NCI-H146 (cell line): Measurements from ENCODE around the gene TPD52L2.
"Not testable (repeated sequence)": the region's sequence is repeated elsewhere in the genome, so short reads cannot be mapped to it uniquely, and the experiment has no call there.

Experiments
- DNase-seq: peaks from one replicate; lab custom pipeline; 2025; lab: John Stamatoyannopoulos, UW

The TPD52L2 gene

DNA sequence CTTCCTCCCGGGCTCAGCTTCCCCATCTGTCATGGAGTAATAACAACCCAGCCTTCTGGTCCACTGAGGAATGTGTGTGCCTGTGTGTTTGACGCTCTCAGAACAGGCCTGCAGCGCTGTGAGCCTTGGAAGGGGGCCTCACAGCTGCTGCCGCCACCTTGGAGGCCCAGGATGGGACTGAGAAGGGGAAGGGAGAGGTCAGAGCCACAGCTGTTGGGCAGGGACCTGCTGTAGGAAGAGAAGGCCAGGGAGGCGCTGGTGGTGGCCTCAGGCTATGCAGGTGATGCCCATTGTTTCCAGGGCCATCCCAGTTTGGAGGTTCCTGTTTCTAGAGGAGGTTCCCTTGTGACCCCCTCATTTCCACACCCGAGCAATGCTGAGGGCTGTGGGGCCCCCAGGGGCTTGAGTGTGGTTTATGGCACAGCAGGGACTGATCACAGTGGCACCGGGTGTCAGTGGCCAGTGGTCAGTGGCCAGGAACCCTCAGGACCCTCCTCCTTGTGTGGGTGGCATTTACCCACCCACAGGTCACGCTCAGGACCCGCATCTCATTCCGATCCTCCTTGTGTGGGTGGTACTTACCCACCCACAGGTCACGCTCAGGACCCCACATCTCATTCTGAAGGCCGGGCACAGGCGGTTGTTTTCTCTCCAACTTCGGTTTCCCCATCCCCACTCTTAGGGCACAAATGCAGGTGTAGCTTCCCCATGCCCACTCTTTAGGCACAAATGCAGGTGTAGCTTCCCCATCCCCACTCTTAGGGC is 14.0 kb downstream of the TPD52L2 start:
- DNase-seq = no peak

DNA sequence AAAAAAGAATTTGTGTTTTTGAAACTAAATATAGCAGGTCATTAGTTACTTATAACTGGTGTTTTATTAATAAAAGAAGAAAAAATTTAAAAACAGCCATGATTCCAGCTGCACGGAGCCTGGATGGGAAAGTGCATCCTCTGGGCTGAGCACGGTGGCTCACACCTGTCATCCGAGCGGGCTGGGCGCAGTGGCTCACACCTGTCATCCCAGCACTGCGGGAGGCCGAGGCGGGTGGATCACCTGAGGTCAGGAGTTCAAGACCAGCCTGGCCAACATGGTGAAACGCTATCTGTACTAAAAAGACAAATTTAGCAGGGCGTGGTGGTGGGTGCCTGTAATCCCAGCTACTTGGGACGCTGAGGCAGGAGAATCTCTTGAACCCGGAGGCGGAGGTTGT is 15.8 kb downstream of the TPD52L2 start:
- not testable (repeated sequence) for DNase-seq

DNA sequence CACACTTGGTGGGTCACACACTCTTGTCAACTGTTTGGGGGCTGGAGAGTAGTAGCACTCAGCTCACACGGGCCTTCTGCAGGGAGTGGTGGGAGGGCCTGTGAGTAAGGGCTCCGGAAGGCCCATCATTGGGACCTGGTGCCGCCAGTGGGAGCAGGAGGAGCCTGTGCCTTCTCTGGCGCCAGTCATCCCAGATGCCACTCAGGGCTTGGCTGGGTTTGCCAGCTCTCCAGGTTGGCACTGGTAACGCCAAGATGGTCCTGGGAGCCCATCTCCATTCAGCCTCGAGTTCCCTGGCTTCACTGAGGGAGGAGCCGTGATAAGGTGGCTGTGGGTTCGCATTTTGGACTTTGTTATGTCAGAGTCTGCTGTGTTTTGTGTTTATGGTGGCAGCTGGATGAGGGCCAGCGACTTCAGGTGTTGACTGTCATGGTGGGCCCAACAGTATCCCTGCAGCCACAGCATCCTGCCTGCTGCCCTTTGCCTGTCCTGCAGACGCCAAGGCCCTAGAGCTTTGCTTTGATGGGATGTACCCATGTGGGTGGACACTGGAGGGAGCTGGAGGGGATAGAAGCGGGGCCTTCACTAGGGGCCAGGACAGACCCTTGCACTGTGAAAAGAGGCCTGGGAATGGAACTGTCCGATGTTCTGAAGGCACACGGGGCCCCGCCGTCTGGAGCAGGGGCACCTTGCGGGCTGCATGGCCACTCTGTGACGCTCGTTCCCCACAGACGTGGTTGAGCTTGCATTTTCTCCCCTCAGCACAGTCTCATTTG is 16.6 kb downstream of the TPD52L2 start:
- no peak for DNase-seq

DNA sequence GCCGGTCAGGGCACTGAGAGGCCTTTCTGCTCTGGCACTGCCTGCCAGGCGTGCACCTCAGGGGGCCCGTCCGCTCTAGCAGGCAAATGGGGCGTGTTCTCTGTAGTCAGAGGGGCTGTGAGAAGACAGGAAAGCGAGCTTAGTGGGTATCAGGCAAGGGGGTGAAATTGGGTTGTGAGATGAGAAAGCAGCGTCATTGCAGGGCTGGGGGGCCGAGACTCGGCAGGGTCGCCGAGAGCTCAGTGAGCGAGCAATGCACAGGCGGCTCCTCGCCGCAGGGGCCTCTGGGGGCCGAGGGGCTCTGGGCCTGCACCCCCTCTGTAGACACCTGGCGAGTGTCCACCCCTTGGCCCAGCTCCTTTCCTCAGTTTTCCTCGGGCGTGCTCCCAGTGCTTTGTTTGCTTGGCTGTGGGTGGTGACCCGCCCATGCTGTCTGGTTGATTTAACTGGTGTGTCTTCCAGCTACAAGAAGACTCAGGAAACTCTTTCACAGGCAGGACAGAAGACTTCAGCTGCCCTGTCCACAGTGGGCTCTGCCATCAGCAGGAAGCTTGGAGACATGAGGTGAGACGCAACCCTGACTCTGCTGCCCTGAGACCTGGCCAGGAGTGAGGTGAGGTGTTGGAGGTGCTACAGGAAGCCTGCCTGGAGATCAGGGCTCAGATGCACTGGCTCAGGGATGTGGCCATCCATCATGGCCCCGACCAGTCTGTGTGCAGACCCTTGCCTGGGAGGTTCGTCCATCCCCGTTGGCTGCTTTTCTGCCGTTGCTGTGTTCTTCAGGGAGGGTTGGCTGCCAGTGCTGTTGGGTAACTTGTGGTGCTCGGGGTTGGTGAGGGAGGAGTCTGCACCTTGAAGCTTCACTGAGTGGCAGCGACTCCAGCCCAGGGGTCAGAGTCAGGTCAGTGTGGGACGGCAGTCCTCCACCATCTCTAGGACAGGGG is 17.5 kb downstream of the TPD52L2 start:
- no peak for DNase-seq

DNA sequence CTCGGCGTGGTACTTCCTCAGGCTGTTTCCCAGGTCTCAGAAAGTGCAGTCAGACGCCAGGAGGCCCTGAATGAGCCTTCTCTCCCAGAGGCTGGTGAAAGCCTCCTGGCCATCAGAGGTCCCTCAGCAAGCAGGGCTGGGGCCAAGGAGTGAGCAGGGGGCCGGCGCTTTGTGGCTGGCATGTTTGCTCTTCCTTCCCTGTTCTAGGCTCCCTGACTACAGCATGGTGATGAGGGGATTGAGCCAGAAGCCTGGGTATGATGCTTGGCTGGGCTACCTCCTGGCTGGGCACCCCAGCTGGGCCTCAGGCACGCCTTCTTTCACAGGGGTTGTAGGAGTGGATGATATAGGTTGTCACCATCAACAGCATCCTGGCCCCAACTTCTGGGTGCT is 18.1 kb downstream of the TPD52L2 start:
- no peak for DNase-seq

DNA sequence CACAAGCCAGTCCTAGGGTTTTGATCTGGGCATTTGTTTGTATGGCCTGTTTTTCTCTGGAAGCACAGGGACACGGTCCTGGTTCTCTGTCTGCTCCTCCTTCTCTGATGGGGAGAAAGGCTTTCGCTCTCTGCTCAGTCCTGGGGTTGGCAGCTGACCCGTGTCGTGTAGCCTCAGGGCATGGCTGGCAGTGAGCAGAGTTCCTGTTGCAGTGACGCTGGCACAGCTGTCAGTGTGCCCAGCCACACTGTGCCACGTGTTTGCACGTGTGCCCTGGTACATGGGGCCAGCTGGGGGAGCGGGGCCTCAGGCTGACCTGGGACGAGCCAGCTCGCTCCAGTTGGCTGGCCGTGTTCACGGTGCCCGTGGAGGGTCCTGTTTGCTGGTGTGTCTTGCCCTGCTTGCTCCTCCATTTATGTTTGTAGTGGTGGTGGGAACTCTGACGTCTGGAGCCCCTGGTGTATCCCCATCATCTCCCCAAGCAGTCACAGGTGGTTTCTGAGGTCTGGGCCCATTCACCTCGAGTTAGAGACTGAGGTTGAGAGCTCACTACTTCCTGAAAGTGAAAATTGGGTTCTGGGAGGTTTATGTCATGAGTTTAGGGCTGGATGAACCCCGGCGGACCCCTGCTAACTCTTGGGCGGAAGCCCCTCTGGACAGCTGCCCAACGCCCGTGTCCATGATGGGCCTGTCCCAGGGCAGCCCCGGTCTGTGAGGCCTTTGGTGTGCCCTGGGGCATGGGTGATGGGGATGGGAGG is 19.6 kb downstream of the TPD52L2 start:
- no peak for DNase-seq

DNA sequence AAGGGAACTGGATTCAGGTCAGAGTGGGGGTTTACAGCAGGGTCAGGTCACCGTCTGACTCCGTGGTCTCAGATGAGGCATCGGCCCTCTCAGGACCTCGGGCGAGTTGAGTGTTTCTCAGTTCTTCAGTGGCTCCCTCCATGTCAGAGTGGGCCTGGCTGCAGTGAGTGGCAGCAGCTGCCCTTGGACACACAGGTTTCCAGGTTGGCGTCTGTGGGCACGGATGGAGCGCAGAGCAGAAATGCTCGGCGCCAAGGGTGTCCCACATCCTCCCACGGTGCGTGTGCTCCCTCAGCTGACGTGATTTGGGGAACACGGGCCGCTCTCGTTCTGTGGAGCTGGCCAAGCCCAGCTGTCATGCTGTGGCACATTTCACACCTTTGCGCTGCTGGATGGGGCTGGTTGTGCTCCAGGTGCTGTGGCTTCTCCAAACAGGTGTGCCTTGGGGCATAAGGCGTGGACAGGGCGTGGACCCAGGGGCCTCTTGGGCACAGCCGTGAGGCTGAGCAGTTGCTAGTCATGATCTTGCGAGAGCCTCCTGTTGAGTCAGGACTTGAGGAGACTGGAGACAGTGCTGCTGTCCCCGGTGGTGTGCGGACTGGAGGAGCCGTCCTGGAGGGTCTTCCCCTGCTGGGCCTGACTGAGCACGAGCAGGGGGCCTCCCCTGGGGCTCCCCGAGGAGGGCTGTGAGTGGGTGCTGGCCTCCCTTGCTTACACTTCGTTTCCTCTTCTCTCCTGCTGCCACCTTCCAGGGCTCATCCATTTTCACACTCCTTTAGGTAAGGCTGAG is 20.4 kb downstream of the TPD52L2 start:
- DNase-seq = no peak

DNA sequence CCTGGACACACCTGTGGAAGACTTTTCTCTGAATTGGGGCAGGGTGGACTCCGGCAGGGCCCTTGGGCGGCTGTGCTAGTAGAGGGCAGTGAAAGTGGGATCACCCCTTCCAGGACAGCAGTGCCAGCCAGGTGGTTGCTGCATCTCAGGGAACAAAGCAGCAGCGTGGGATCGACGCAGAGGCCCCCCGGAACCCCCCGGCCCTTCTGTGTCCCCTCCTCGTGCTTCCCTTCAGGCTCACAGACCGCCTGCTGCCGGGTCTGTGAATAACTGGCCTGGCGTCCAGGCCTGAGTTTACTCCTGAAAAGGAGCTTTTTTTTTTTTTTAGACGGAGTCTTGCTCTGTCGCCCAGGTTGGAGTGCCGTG is 21.0 kb downstream of the TPD52L2 start:
- no peak for DNase-seq

DNA sequence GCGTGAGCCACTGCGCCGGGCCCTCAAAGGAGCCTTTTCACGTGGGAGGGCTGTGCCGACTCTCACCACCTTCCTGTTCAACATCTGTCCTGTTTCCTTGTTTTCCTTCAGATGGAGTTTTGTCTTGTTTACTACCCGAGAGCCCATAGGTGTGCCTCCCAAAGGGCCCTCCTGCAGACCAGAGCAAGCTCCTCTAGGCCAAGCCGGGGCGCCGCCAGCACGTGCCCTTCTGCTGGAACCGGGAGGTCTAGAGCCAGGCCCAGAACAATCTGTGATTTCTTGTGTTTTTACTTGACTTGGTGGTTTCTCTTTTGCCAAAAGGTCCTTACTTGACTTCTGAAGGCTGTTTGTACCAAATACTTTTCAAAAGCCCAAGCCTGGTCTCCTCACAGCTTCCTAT is 21.9 kb downstream of the TPD52L2 start:
- no peak for DNase-seq

DNA sequence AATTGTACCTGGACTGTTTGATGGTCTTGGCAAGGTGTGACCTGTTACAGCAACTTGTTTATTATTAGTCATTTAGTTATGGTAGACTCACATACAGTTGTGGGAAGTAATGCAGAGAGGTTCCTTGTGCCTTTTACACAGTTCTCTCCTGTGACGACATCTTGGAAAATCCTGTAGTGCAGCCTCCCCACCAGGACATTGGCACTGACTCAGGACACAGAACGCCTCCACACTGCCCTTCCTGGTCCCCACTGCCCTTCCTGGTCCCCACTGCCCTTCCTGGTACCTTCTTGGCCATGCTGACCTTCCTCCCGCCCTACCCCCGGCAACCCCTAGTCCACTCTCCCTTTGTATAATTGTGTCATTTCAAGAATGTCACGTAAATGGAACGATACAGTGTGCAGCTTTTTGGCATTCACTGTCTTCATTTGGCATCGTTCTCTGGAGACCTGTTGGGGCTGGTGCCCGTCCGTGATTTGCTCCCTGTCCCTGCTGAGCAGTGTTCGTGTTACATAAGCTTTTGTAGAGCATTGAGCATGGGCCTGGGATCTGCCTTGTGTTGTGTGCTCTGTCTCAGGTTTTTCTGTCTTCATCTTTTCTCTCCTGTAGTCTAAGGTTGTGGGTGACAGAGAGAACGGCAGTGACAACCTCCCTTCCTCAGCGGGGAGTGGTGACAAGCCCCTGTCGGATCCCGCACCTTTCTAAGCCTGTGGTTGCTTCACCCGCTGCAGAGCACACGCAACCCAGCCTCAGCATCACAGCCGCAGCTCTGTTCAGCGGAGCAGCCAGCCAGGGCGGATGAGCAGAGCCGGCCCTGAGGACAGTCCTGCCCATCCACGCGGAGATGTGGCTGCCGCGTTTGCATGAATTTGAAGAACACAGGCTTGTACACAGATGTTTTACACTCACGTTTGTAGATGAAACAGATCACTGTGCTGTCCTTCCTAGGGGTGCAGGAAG is 24.5 kb downstream of the TPD52L2 start:
- DNase-seq = no peak

DNA sequence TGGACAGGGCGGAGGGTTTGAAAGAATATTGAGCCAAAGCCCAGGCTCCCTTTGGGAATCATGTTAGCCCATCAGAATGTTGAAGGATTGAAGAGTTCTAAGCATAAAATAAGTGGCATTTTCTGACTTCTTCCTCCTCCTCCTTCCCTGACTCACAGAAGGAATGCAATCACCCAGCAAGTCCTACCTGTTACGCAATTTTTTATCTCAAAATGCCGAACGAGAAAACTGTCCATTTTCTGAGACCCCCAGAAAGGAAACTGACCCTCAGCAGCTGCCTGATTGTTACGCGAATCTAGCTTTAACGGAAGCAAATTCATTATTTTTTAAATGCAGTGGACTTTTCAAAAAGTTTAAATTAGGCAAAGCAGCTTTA is 25.1 kb downstream of the TPD52L2 start:
- DNase-seq = no peak

DNA sequence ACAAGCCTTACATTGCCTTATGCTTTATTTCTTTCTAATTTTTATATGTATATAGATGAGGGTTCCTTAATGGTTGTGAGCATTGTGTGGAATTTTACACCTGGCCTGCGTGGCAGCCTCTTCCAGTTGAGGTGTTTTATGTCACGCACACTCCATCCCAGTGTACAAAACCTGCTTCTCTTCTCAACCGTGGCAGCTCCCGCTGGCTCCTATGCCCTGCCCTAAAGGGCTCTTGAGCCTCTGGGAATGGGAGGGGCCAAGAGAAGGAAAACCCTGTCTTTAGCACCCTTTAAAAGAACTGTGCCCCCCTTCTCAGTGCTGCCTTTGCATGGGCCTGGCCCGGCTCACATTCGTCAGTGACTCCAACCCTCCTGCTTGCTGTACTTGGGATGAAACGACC is 25.5 kb downstream of the TPD52L2 start:
- DNase-seq = no peak

DNA sequence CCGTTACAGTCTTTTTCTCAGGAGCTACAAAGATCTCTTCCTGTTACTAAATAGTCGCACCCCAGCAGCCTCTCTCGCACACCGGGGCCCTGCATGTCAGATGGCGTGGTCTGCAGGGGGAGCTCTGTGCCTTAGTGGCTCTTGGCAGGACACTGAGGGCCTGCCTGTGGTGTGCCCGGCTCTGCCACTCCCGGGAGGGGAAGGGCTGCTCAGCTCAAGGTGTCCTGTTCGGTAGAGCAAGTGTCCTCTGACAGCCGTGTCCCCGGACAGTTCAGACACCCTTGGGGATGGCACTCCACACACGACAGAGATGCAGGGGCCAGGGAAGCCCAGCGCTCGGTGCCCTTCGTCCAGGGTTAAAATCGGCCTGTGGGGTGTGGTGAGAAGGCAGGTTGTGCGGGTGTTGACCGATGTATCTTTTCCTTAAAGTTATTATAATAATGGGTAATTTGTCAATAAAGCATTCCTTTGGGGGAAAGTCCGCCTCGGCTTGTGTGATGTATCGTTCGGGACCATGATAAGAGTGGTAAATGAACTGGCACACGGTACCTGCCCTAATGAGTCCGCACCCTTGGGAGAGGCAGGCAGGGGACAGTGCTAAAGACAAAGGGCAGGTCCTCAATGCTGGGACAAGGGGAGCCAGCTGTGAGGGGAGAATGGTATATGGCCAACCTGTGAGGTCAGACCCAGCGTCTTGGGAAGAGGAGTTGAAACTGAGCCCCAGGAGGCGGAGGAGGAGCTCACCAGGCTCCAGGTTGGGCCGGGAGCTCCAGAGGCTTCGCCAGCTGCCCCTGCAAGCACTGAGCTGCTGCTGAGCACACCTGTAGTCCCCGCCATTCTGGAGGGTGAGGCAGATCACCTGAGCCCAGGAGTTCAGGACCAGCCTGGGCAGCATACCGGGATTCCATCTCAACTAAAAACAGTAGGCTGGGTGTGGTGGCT is 26.3 kb downstream of the TPD52L2 start:
- DNase-seq = no peak

DNA sequence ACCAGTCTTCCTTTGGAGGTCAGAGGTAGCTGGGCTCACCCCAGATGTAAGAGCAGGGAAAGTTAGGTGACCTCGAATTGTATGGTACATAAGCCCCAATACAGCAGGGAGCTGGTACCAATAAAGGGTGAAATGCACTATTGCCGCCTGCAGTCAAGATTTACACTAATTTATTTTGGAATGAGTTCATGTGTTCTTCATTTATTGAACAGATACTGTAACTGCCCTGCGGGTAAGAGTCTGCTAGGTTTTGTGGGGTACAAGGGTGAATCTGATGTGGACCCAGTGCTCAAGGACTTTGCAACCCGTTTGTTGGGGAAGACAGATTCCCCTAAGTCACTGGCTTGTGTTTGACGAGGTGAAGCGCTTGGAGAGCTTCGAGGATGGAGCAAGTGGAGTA is 27.3 kb downstream of the TPD52L2 start:
- DNase-seq = no peak

DNA sequence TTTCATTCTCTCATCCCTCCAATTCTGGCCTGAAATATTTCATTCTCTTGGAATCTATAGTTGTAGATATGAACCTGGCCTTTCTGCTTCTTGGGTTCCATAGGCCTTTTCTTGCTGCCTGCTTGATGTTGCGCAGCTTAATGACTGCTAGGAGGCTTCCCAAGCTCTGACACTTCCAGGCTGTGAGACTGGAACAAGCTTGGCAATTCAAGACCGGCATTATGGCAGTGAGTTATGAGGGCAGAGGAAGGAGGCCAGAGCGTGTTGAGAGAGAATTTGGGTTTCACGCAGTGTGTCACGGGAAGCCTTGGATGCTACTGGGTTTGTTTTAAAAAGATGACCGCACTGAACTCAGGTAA is 28.9 kb downstream of the TPD52L2 start:
- no peak for DNase-seq

DNA sequence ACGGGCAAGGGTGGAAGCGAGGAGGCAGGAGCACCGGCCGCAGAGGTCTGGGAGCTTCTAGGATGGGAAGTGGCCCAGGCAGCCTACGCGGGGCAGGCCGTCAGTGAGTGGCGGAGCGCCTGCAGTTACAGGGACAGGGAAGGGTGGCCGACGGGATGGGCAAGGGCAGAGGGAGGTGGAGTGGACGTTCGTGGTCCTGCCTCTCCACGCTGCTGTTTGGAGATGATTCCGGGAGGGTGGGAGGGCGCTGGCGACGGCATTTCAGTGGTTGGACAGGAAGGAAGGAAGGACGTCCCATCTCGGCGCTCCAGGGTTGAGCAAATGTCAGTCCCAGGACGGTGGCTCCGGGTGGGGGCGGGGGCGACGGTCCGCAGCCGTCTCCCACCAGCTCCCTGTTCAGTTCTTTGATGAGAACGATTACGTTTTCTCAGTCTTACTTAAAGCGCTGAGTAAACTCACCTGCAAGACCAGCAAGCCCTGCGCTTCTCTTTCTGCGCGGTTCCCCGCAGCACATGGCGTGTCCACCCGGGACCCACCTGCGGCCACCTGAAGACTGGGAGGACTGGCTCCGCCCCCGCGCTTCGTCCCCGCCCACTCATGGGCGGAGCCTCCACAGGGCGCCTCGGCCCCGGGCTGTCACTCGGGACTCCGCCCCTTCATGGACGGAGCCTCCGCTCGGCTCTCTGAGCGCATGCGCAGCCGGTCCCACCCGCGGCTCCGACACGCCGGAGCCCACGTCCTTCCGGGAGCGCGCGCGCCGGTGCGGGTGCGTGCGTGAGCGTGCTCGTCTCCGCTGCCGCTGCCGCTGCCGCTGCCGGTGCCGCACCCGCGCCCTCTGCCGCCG is 29.5 kb downstream of the TPD52L2 start, which contains the start of gene DNAJC5:
Gene DNAJC5 (plus strand): TSS at position 769 of the 844 bp plus-strand sequence. CDS start 33,220 bp downstream, outside the sequence.
- peak; percentile 95 for DNase-seq

DNA sequence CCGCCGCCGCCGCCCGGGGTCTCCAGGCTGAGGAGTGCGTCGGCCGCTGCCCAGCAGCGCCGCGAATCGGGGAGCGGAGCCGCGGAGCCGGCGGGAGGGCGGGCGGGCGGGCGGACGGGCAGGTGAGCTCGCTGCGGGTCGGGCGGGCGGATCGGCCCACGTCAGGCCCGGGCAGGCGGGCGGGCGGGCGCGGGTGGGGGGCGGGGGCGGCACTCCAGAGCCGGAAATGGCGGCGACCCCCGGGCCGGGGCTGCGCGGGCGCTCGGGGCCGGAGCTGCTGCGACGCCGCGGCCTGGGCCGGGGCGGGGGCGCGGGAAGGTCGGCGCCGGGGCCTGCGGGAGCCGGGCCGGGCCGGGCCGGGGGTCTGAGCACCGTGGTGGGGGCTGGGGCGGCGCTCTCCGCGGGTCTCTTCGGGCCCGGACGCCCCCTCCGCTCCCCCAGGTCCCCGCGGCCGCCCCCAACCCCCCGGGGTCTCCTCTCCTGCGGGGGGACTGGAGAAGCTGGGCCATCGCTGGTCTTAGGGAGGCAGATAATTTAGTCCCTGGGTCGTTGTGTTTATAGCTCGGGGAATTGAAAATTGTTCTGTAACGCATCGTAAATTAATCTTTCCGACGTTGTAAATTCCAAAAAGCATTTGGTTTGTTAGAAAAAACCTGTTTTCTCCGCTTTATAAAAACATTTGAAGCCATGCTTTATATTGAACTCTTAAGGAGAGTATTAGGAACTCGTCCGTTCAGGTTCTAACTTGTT is 30.3 kb downstream of the TPD52L2 start:
- DNase-seq = peak; percentile 26
